GM12878 (cell line): ENCODE measurements around the gene GALNT9.

Experiments used
- ATF3 ChIP-seq: IDR thresholded peaks from 2 replicates; pipeline ENCODE4 v1.6.1; 2011; ENCODE audit warnings: low read depth, mild to moderate bottlenecking, low read length, moderate library complexity, borderline replicate concordance; ENCODE audit errors: extremely low read depth
- CBFB ChIP-seq: IDR thresholded peaks from 2 replicates; pipeline ENCODE4 v1.6.1; 2016; ENCODE audit warnings: antibody characterized with exemption, low read depth
- ELK1 ChIP-seq: IDR thresholded peaks from 2 replicates; pipeline ENCODE4 v1.6.1; 2012; ENCODE audit warnings: low read depth, low read length, improper control_type of control experiment
- POLR2A ChIP-seq: IDR thresholded peaks from 2 replicates; pipeline ENCODE4 v1.6.1; 2011; ENCODE audit warnings: low read depth, mild to moderate bottlenecking, low read length

- TF ChIP-seq CBFB (no peak), ATF3 (no peak), POLR2A (no peak), ELK1 (no peak)
Measured at GRCh38 chr12:132341318-132342050, 12.1 kb upstream of the GALNT9 start.
